Fibroblast of mammary gland (primary cell): Measurements from ENCODE around the gene SPAG6.

Source experiments
- DNase-seq: peaks from one replicate; pipeline ENCODE4 v3.0.0-alpha.2; 2010; ENCODE audit warnings: low read depth
- H3K4me3 ChIP-seq: 2 replicates; pipeline ENCODE4 v1.5.1; 2011; ENCODE audit warnings: low read depth, mild to moderate bottlenecking, low read length, moderate library complexity; ENCODE audit not compliant: control insufficient read depth
- CTCF ChIP-seq: conservative IDR thresholded peaks from 2 replicates; pipeline ENCODE4 v1.5.1; 2011; ENCODE audit warnings: low read depth, low read length, inconsistent platforms; ENCODE audit not compliant: control insufficient read depth, insufficient read depth

SPAG6 gene

GRCh38 chr10:22310928-22311327 is 34.4 kb upstream of the SPAG6 start:
- TF ChIP-seq CTCF, result no peak
- DNase-seq, result no peak
- H3K4me3 ChIP-seq, result no peak overlapping the region

- peak; percentile 36 for DNase-seq
- H3K4me3 ChIP-seq, result no peak overlapping the region
- TF ChIP-seq CTCF, result no peak
Observed at GRCh38 chr10:22314852-22315251, 30.4 kb upstream of the SPAG6 start.

GRCh38 chr10:22315455-22316285 is 29.6 kb upstream of the SPAG6 start:
- peak; percentile 20 for DNase-seq
- TF ChIP-seq CTCF, result no peak
- H3K4me3 ChIP-seq, result peak overlapping the region; percentile 81

- peak; percentile 85 for DNase-seq
- no peak for TF ChIP-seq CTCF
- peak within 1 kb of the TSS; percentile 81 for H3K4me3 ChIP-seq
Observed at GRCh38 chr10:22316286-22317075, 28.8 kb upstream of the SPAG6 start, which contains the start of gene COMMD3. Gene COMMD3, plus strand, starts transcription at chr10:22316388. Its CDS starts 30 bp downstream, at chr10:22316418.

GRCh38 chr10:22317076-22317370 is 28.3 kb upstream of the SPAG6 start:
- no peak for DNase-seq
- peak overlapping the region; percentile 81 for H3K4me3 ChIP-seq
- no peak for TF ChIP-seq CTCF

GRCh38 chr10:22317771-22318565 is 27.3 kb upstream of the SPAG6 start:
- no peak for TF ChIP-seq CTCF
- H3K4me3 ChIP-seq, result no peak overlapping the region
- DNase-seq, result no peak
